Lung microvascular endothelial cell (primary cell): ENCODE measurements around the gene IQGAP2. TPM values are rescaled to one million over a fixed set of nuclear protein-coding genes. Genes with fewer than 3 reads are reported as not detected.

ENCODE experiments used
- DNase-seq, 2 donors: peaks; one replicate each; pipeline versions ENCODE4 v3.0.0 to v3.0.0-alpha.2; 2010; ENCODE audit warnings: low read depth in 2 of 2
- total RNA-seq: library from RNA; depleted of rRNA; stranded (reverse); fragments of >200 nt; gene quantifications from 2 replicates; pipeline ENCODE4 v1.2.1, GENCODE V29; 2014

Gene IQGAP2
- total RNA-seq, 1 donor from 2014 or later, result 3.4 TPM

DNA sequence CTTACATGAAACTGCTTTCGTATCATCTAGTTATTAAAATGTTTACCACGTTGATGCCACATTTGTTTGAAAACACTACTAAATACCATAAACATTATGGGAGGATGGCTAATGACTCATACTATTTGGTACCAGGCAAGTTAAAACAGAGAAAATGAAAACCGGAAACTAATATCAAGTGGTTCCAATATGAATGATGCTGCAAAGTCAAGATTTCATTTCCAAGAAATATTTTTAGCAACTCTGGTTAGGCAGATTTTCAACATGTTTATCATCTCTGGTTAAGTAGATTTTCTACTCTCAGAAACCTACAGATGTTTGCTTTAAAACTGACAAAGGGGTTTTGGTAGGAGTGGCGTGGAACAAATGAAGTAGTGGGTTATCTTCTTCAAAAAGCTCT is 307.9 kb downstream of the IQGAP2 start:
- no peak for DNase-seq

- peak; percentile 57 to 58 for DNase-seq
These were observed 311.8 kb downstream of the IQGAP2 start for GRCh38 chr5:76714751-76715485.

GRCh38 chr5:76715486-76715735 is 312.3 kb downstream of the IQGAP2 start:
- DNase-seq, result no peak

DNA sequence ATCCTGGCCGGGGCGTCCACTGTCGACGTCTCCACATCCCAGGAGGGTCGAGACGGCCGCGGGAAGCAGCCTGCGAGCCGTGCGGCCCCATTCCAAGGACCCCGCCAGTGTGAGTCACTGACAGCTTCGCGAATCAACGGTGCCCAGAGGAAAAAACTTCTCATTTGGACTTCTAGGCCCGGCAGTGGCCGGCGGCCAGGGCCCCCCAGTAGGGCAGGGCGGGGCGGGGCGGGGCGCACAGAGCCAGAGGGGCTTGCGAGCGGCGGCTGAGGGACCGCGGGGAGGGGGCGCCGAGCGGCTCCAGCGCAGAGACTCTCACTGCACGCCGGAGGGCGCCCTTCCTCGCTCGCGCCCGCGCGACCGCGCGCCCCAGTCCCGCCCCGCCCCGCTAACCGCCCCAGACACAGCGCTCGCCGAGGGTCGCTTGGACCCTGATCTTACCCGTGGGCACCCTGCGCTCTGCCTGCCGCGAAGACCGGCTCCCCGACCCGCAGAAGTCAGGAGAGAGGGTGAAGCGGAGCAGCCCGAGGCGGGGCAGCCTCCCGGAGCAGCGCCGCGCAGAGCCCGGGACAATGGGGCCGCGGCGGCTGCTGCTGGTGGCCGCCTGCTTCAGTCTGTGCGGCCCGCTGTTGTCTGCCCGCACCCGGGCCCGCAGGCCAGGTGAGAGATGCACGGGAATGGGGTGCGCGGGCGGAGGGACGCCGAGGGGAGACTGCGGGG is 312.8 kb downstream of the IQGAP2 start, which contains the start of gene F2R:
TSS of gene F2R (plus strand) at position 391 of the 720 bp plus-strand sequence. CDS start at position 573, 182 bp downstream.
- DNase-seq, result peak; percentile 86 to 94

- peak; percentile 61 to 64 for DNase-seq
These were observed 313.5 kb downstream of the IQGAP2 start for GRCh38 chr5:76716456-76717157.

- peak; percentile 18 to 32 for DNase-seq
These were observed 314.4 kb downstream of the IQGAP2 start for GRCh38 chr5:76717222-76718083.

DNA sequence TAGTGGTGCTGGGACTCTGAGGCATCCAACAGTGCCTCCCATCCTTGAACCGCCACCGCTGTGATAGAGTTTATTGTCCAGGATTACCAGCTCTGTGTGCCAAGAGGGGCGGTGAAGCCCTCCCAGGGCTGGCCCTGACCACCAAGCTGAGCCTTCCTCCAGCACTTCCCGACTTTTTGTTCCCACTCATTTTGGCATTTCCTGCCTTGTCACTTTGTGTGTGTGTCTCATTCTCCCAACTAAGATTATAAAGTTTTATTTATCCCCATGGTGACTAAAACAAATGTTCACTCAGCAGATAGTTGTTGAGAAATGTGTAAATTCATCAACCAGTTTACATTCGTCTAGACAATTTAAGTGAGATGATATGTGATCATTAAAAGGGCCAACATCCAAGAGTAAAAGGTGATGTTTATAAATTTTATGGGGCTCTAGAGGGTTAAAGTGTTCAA is 315.3 kb downstream of the IQGAP2 start:
- DNase-seq, result peak; percentile 95

DNA sequence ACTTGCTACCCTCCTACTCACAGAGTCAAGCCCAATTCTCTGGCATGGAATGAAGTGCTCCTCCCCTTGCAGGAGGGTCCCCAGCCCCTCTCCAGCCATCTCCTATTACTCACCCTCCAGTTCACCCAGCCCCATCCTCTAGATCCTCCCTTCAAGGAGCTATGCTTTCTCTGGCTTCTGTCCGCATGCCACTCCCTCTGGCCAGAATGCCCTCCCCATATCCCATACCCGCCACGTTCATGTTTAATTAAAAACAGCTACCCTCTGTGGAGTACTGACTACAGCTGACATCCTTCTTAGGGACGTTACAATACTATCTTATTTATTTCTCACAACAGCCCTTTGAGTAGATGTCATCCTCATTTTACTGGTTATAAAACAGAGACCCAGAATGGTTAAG is 315.8 kb downstream of the IQGAP2 start:
- peak in 1 of 2 donors; percentile 25 for DNase-seq

GRCh38 chr5:76720988-76721569 is 318.0 kb downstream of the IQGAP2 start:
- DNase-seq, result peak in 1 of 2 donors; percentile 30

DNA sequence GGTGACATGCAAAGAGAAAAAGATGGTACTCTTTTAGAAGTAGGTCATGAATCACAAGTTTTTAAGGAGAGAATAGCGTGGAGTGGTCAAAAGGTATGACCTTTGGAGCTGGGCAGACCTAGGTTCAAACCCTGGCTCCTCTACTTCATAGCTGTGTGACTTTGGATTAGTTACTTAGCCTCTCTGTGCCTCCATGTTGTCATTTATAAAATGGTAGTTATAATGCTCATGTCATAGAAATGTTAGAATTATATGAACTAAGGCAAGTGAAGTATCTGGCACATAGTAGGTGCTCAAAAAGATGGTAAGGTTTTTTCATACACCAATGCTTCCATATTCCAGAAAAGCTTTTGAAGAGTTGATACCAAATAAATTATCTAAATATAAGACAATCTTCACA is 320.2 kb downstream of the IQGAP2 start:
- DNase-seq, result no peak

GRCh38 chr5:76723906-76724305 is 320.8 kb downstream of the IQGAP2 start:
- no peak for DNase-seq

- peak; percentile 22 to 36 for DNase-seq
These were observed 321.8 kb downstream of the IQGAP2 start for GRCh38 chr5:76724871-76725270.

DNA sequence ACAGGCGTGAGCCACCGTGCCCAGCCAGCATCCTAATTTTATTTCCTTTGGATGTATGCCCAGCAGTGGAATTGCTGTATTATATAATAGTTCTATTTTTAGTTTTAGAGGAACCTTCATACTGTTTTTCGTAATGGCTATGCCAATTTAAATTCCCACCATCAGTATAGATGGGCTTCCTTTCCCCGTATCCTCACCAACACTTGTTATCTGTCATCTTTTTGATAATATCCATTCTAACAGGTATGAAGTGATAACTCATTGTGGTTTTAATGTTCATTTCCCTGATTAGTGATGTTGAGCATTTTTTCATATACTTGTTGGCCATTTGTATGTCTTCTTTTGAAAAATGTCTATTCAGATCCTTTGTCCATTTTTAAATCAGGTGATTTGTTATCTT is 325.9 kb downstream of the IQGAP2 start:
- peak in 1 of 2 donors; percentile 29 for DNase-seq

DNA sequence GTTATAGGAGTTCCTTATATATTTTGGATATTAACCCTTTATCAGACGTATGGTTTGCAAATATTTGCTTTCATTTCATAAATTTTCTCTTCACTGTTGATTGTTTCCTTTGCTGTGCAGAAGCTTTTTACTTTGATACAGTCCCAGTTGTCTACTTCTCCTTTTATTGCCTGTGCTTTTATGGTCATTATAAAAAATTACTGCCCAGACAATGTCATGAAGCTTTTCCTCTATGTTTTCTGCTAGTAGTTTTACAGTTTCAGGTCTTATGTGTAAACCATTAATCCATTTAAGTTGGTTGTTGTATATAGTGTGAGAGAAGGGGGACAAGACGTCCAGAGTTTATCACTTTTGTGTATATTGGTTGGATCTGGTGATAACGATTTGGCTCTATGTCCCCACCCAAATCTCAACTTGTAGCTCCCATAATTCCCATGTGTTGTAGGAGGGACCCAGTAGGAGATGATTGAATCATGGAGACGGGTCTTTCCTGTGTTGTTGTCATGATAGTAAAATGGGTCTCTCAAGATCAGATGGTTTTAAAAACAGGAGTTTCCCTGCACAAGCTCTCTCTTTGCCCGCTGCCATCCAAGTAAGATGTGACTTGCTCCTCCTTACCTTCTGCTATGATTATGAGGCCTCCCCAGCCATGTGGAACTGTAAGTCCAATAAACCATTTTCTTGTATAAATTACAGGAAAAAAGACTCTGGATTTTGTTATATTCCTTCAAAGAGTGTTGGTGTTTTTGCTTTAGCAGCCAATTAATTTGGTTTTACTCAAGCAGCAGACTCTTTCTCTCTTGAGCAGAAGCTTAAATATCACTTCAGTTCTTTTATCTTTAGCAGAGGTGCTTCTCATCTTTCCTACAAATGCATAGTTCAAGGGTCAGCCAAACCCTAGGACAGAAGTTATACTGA is 326.5 kb downstream of the IQGAP2 start:
- no peak for DNase-seq

DNA sequence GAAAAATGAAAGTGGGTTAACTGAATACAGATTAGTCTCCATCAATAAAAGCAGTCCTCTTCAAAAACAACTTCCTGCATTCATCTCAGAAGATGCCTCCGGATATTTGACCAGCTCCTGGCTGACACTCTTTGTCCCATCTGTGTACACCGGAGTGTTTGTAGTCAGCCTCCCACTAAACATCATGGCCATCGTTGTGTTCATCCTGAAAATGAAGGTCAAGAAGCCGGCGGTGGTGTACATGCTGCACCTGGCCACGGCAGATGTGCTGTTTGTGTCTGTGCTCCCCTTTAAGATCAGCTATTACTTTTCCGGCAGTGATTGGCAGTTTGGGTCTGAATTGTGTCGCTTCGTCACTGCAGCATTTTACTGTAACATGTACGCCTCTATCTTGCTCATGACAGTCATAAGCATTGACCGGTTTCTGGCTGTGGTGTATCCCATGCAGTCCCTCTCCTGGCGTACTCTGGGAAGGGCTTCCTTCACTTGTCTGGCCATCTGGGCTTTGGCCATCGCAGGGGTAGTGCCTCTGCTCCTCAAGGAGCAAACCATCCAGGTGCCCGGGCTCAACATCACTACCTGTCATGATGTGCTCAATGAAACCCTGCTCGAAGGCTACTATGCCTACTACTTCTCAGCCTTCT is 329.4 kb downstream of the IQGAP2 start:
- no peak for DNase-seq

DNA sequence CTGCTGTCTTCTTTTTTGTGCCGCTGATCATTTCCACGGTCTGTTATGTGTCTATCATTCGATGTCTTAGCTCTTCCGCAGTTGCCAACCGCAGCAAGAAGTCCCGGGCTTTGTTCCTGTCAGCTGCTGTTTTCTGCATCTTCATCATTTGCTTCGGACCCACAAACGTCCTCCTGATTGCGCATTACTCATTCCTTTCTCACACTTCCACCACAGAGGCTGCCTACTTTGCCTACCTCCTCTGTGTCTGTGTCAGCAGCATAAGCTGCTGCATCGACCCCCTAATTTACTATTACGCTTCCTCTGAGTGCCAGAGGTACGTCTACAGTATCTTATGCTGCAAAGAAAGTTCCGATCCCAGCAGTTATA is 329.9 kb downstream of the IQGAP2 start:
- DNase-seq, result no peak

DNA sequence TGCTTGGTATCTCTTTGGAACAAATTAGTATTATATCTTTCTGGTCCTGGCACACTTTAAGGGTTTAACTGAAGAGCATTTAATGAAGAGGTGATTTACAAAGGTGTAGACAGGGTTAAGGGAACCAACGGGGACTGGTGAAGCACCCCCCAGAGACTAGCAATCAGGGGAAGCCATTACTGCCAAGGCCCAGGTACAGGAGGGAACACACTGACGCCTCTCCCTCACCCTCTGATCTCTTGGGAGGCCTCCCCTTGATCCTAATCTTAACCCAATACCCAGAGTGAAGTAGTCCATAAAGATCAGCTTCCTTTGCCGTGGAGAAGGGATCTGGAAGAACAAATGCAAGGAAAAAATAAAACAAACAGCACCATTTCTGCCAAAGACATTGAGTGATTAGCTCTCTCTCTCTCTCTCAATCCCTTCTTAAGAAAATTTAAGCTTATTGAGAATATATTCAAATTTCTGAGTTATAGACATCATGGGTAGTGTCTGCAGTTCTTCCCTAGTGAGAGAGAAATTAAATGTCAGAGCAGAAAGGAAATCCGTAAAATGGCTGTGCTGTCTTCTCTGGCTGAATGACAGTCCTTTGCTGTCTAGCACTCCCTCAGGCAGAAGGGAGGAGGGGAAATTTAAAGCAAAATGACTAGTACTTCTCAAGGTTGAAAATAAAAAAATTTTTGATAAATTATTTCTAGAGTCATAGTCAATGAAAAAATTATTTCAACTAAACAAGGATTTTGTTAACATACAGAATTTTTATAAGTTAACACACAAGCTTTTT is 332.9 kb downstream of the IQGAP2 start:
- no peak for DNase-seq

DNA sequence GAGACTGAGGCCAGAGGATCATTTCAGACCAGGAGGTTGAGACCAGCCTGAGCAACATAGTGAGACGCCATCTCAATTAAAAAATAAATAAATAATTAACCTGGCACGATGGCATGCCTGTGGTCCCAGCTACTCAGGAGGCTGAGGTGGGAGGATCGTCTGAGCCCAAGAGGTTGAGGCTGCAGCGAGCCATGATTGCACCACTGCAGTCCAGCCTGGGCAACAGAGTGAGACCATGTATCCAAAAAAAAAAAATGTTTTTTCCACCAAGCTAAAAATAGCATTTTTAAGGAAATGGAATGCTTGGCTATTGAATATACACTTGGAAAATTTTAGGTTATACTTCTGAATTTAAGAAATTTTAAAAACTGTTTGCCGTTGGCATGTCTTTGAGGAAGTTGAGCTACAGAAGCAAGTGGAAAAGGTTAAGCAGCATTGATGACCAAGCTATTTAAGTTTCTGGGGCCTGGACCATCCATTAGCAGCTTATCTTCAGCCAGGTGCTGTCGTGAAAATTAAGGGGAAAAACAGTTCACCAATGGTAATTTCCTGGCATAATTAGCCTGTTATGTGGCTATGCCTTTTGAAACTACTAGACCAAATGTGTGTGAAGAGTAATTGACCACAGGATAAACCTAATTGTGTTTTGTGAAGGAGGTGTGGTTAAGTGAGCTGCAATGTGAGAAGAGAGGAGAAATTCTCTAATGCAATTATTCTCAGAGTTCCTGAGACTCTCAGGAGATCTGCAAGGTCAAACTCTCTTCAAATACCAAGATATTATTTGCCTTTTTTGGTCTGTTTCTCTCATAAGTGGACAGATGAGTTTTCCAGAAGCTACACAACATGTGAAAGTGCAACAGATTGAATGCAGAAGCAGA is 333.8 kb downstream of the IQGAP2 start:
- peak in 1 of 2 donors; percentile 20 for DNase-seq
